WI38 (cell line): ENCODE data around the gene ACVR1C.
"Not testable (repeated sequence)": the region's sequence is repeated elsewhere in the genome, so short reads cannot be mapped to it uniquely, and the experiment has no call there.

Experiments used
- H3K4me3 ChIP-seq: 2 replicates; pipeline ENCODE4 v1.5.1; 2011; ENCODE audit warnings: low read depth, mild to moderate bottlenecking, control low read depth, low read length
- TF ChIP-seq, protein P1 (sequence below): IDR thresholded peaks from 2 replicates; pipeline ENCODE4 v1.5.1; 2012; ENCODE audit warnings: low read depth, mild to moderate bottlenecking, control low read depth, low read length

The ACVR1C gene

GRCh38 chr2:157523270-157524247, 105.1 kb downstream of the ACVR1C start:
- TF ChIP-seq, protein P1, sequence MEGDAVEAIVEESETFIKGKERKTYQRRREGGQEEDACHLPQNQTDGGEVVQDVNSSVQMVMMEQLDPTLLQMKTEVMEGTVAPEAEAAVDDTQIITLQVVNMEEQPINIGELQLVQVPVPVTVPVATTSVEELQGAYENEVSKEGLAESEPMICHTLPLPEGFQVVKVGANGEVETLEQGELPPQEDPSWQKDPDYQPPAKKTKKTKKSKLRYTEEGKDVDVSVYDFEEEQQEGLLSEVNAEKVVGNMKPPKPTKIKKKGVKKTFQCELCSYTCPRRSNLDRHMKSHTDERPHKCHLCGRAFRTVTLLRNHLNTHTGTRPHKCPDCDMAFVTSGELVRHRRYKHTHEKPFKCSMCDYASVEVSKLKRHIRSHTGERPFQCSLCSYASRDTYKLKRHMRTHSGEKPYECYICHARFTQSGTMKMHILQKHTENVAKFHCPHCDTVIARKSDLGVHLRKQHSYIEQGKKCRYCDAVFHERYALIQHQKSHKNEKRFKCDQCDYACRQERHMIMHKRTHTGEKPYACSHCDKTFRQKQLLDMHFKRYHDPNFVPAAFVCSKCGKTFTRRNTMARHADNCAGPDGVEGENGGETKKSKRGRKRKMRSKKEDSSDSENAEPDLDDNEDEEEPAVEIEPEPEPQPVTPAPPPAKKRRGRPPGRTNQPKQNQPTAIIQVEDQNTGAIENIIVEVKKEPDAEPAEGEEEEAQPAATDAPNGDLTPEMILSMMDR: no peak
- no peak overlapping the region for H3K4me3 ChIP-seq

- not testable (repeated sequence) for H3K4me3 ChIP-seq
These were observed 113.7 kb downstream of the ACVR1C start for GRCh38 chr2:157514966-157515365.

DNA sequence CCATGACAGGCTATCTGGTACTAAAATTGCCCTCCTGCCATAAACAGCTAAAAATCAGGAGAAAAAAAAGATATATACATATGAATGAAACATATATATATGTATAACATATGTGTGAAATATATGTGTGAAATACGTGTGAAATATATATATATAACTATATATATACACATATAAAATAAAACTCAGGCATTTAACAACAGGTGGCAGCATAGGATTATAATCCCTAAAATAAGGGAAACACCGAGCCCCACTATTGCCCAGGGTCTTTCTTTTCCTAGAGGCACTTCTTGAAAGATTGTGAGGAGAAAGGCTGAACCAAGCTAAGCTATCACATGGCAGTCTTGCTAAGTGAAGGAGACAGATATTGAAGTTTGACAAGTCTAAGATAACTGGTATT, 118.9 kb downstream of the ACVR1C start:
- TF ChIP-seq, protein P1: no peak
- H3K4me3 ChIP-seq: no peak overlapping the region

GRCh38 chr2:157508676-157509075, 120.0 kb downstream of the ACVR1C start:
- no peak overlapping the region for H3K4me3 ChIP-seq
- TF ChIP-seq, protein P1: no peak

GRCh38 chr2:157506586-157506985, 122.1 kb downstream of the ACVR1C start:
- TF ChIP-seq, protein P1: no peak
- H3K4me3 ChIP-seq: no peak overlapping the region

- H3K4me3 ChIP-seq: no peak overlapping the region
- TF ChIP-seq, protein P1: no peak
These were observed 124.0 kb downstream of the ACVR1C start for GRCh38 chr2:157504623-157505022.

DNA sequence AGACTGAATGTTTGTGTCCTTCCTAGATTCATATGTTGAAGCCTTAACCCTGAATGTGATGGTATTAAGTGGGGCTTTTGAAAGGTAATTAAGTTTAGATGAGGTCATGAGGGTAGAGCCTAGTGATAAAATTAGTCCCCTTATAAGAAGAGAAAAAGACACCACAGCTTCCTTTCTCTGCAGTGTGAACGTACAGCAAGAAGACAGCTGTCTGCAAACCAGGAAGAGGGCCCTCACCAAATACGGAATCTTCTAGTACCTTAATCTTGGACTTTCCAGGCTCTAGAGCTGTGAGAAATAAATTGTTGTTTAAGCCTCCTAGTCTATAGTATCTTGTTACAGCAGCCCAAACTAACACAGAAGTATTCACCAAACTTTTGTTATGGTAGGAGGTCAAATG, 127.6 kb downstream of the ACVR1C start:
- H3K4me3 ChIP-seq: no peak overlapping the region
- TF ChIP-seq, protein P1: no peak
